HEK293T (cell line): ENCODE measurements around the gene TSEN15.

Experiments used
- BHLHE40 ChIP-seq: fragments of 450-650 bp; IDR thresholded peaks from 2 replicates; pipeline ENCODE4 v1.6.1; 2016; ENCODE audit warnings: mild to moderate bottlenecking, moderate library complexity, borderline replicate concordance
- FOXA1 ChIP-seq: fragments of 450-650 bp; IDR thresholded peaks from 2 replicates; pipeline ENCODE4 v1.6.1; 2016; ENCODE audit warnings: mild to moderate bottlenecking
- FOXK2 ChIP-seq: fragments of 450-650 bp; IDR thresholded peaks from 2 replicates; pipeline ENCODE4 v1.6.1; 2016; ENCODE audit warnings: mild to moderate bottlenecking
- FOXM1 ChIP-seq: fragments of 450-650 bp; IDR thresholded peaks from 2 replicates; pipeline ENCODE4 v1.6.1; 2017; ENCODE audit warnings: mild to moderate bottlenecking, borderline replicate concordance
- L3MBTL2 ChIP-seq: fragments of 450-650 bp; conservative IDR thresholded peaks from 2 replicates; pipeline ENCODE4 v1.6.1; 2016; ENCODE audit warnings: mild to moderate bottlenecking
- NFRKB ChIP-seq: fragments of 450-650 bp; IDR thresholded peaks from 2 replicates; pipeline ENCODE4 v1.6.1; 2016; ENCODE audit warnings: mild to moderate bottlenecking, moderate library complexity
- SP1 ChIP-seq: fragments of 450-650 bp; IDR thresholded peaks from 2 replicates; pipeline ENCODE4 v1.6.1; 2017
- SUZ12 ChIP-seq: fragments of 450-650 bp; IDR thresholded peaks from 2 replicates; pipeline ENCODE4 v1.6.1; 2016; ENCODE audit warnings: mild to moderate bottlenecking
- ZNF384 ChIP-seq: fragments of 450-650 bp; IDR thresholded peaks from 2 replicates; pipeline ENCODE4 v1.6.1; 2016
- TF ChIP-seq, protein P1 (sequence below): fragments of 450-650 bp; IDR thresholded peaks from 2 replicates; pipeline ENCODE4 v1.6.1; 2016

DNA sequence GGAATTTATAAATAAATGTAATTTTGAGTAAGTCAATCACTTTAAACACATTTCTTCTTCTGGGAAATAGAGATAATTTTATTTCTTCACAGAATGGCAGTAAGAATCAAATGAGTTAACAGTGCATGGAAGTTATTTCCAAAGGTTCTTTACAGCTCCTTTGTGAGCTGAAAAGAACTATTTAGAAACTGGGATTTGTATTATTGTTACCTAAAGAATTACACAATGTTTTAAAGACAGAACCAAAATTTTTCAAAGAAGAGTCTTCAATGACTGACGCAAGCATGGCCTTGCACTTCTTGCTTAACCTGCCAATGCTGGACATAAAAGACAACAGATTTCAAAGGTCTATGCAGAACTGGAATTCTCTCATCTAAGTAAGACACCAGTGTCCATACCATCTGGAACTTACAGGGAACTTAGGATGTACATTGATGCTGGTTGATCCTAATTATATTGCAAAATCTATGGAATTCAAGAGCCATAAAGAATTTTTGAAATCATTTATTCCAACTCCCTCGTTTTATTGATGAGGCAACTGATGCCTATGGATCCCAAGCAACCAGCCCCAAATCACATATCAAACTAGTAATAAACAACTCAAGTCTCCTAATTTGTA is 16.7 kb upstream of the TSEN15 start:
- TF ChIP-seq NFRKB (no peak), ZNF384 (no peak), FOXM1 (no peak), FOXA1 (no peak), SUZ12 (no peak), BHLHE40 (no peak), FOXK2 (no peak), L3MBTL2 (no peak), SP1 (no peak)
- TF ChIP-seq, protein P1, sequence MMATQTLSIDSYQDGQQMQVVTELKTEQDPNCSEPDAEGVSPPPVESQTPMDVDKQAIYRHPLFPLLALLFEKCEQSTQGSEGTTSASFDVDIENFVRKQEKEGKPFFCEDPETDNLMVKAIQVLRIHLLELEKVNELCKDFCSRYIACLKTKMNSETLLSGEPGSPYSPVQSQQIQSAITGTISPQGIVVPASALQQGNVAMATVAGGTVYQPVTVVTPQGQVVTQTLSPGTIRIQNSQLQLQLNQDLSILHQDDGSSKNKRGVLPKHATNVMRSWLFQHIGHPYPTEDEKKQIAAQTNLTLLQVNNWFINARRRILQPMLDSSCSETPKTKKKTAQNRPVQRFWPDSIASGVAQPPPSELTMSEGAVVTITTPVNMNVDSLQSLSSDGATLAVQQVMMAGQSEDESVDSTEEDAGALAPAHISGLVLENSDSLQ = no peak
